Peyer's patch (tissue), 4 donors: ENCODE measurements around the gene HAND2. TPM values are rescaled to one million over a fixed set of nuclear protein-coding genes. Genes with fewer than 3 reads are reported as not detected.

ENCODE experiments used
- DNase-seq, 3 donors: peaks; one replicate each; pipeline ENCODE4 v3.0.0-alpha.2; 2017 to 2019
- H3K27ac ChIP-seq, 4 donors: fragments of 200-600 bp; sonication (generic); one replicate each; pipeline ENCODE4 v1.5.1; 2016 to 2019
- H3K27me3 ChIP-seq, 2 donors: fragments of 200-600 bp; sonication (generic); one replicate each; pipeline ENCODE4 v1.5.1; 2019
- H3K36me3 ChIP-seq, 3 donors: fragments of 200-600 bp; sonication (generic); one replicate each; pipeline ENCODE4 v1.5.1; 2016 to 2019
- H3K4me1 ChIP-seq, 4 donors: fragments of 200-600 bp; sonication (generic); one replicate each; pipeline ENCODE4 v1.5.1; 2016 to 2019
- H3K4me3 ChIP-seq, 4 donors: fragments of 200-600 bp; sonication (generic); 1 replicate in 3 of 4; 2 replicates in 1 of 4; pipeline ENCODE4 v1.5.1; 2016 to 2019; ENCODE audit warnings: mild to moderate bottlenecking in 1 of 4
- H3K9me3 ChIP-seq, 4 donors: fragments of 200-600 bp; sonication (generic); one replicate each; pipeline ENCODE4 v1.5.1; 2016 to 2019; ENCODE audit warnings: mild to moderate bottlenecking in 1 of 4
- POLR2A ChIP-seq, 2 donors: fragments of 450-650 bp; IDR thresholded peaks; one replicate each; pipeline ENCODE4 v1.5.1; 2017; ENCODE audit warnings: antibody characterized with exemption in 2 of 2, mild to moderate bottlenecking in 2 of 2, moderate library complexity in 2 of 2
- total RNA-seq, 4 donors: library from RNA; depleted of rRNA; stranded (reverse); fragments of >200 nt; gene quantifications; one replicate each; pipeline ENCODE4 v1.1.0, GENCODE V29; 2016
- TF ChIP-seq, protein P1 (sequence below), 6 experiments: fragments of 450-650 bp in 4 of 6; fragments of 200-600 bp in 2 of 6; sonication (generic) in 1 of 6; IDR thresholded peaks; one replicate each; pipeline ENCODE4 v1.5.1; 2017 to 2019; ENCODE audit warnings: antibody characterized with exemption in 6 of 6, mild to moderate bottlenecking in 3 of 6, moderate library complexity in 1 of 6

Gene HAND2
- total RNA-seq, 4 donors from 2014 or later: 4.9 to 40.4 (median 9.1) TPM; not detected in 1

DNA sequence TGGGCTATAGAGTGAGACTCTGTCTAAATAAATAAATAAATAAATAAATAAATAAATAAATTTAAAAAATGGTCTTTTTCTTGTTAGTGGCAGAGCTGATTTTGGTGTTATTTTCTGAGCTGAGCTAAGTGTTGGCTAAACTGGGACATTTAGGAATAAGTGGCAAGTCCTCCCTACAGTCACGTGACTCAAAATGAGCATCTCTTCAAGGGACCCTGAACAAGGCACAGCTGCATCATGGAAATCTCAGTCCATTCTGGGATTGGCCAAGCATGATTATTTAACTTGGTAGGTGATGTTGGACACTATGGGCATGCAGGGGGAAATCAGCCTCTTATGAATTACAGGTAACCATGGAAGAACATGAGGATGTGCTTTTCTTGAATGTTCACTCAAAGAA is 42.0 kb downstream of the HAND2 start:
- Histone ChIP-seq H3K4me1 (peaks cover 0 to 10% (median 0%) of the 10 kb centered on the region in 4 donors), H3K27me3 (no peaks in the 10 kb centered on the region), H3K36me3 (no peaks in the 10 kb centered on the region), H3K4me3 (no peak overlapping the region), H3K27ac (no peak overlapping the region), H3K9me3 (no peaks in the 10 kb centered on the region)
- TF ChIP-seq, protein P1, sequence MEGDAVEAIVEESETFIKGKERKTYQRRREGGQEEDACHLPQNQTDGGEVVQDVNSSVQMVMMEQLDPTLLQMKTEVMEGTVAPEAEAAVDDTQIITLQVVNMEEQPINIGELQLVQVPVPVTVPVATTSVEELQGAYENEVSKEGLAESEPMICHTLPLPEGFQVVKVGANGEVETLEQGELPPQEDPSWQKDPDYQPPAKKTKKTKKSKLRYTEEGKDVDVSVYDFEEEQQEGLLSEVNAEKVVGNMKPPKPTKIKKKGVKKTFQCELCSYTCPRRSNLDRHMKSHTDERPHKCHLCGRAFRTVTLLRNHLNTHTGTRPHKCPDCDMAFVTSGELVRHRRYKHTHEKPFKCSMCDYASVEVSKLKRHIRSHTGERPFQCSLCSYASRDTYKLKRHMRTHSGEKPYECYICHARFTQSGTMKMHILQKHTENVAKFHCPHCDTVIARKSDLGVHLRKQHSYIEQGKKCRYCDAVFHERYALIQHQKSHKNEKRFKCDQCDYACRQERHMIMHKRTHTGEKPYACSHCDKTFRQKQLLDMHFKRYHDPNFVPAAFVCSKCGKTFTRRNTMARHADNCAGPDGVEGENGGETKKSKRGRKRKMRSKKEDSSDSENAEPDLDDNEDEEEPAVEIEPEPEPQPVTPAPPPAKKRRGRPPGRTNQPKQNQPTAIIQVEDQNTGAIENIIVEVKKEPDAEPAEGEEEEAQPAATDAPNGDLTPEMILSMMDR (IDR thresholded peaks at IDR 0.05): no peak
- TF ChIP-seq POLR2A (IDR thresholded peaks at IDR 0.05): no peak
- DNase-seq: no peak

DNA sequence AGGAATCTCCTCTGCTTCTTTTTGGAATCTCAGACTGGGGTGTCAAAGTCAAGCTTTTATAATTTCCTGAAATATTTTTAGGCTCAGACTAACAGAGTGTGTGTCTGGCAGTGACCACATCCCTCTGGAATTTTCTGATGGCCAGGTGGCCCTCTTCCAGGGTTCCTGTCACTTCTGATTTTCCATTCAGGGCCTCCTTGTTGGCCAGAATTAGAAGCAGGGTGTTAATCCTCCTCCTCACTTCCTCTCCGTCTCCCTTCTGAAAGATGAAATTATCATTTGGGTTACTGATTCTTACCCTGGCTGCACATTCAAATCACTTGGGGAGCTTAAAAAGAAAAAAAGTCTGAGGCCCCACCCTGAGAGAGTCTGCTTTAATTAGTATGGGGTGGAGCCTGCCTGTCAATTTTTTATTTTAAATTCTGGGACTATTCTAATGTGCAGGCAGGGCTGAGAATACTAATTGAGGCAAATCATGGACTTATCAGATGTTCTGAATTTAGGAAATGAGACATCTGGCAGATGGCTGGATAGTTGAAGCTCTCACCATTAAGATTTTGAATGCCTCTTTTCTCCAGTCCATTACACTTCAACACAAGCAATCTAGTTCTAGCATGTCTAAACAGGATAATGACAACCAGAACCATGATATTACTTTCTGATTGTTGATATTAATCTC is 43.2 kb downstream of the HAND2 start:
- H3K27ac ChIP-seq: no peak overlapping the region
- TF ChIP-seq POLR2A (IDR thresholded peaks at IDR 0.05): no peak
- TF ChIP-seq, protein P1 (IDR thresholded peaks at IDR 0.05): no peak

DNA sequence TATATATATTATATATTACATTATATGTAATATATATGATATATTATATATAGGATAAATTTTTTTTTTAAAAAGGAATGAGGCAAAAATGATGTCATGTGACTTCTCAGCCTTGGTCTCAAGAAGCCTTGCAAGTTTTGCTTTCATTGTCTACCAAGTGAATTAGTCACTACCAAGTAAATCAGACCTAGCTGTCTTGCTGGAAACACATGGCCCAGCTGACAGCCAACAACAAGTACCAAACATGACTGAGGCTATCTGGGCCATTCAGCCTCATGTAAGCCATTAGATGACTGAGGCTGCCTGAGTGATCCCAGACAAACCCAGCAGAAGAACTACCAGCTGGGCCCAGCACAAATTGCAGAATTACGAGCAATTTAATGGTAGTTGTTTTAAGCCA is 44.9 kb downstream of the HAND2 start:
- DNase-seq: no peak
- H3K4me1 ChIP-seq: no peaks in the 10 kb centered on the region
- no peaks in the 10 kb centered on the region for H3K36me3 ChIP-seq
- H3K4me3 ChIP-seq: no peak overlapping the region
- H3K27me3 ChIP-seq: no peaks in the 10 kb centered on the region
- TF ChIP-seq, protein P1 (IDR thresholded peaks at IDR 0.05): no peak
- TF ChIP-seq POLR2A (IDR thresholded peaks at IDR 0.05): no peak
- no peak overlapping the region for H3K27ac ChIP-seq
- H3K9me3 ChIP-seq: no peaks in the 10 kb centered on the region

More for the DNA sequence above, 43.2 kb downstream of the HAND2 start:
- Histone ChIP-seq H3K36me3 (no peaks in the 10 kb centered on the region), H3K4me3 (no peak overlapping the region), H3K9me3 (no peaks in the 10 kb centered on the region), H3K27me3 (no peaks in the 10 kb centered on the region), H3K4me1 (peaks cover 0 to 10% (median 0%) of the 10 kb centered on the region in 4 donors)
- no peak for DNase-seq

DNA sequence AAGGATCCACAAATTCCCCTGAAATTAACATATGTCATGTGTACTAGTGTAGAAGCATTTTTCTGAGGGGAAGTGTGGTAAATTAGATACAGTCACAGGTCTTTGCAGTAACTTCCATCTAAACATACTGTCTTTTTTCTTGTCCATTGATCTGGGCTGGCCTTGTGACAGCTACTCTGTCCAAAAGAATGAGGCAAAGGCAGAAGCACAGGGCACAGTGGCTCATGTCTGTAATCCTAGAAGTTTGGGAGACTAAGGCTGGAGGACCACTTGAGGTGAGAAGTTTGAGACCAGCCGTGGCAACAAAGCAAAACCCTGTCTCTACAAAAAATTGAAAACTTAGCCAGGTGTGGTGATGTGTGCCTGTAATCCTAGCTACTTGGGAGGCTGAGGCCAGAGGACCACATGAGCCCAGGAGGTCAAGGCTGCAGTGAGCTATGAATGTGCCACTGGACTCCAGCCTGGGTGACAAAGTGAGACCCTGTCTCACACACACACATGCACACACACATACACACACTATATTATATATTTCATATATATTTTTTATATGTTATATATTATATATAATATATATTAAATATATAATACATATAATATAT is 47.6 kb downstream of the HAND2 start:
- H3K36me3 ChIP-seq: no peaks in the 10 kb centered on the region
- H3K4me1 ChIP-seq: no peaks in the 10 kb centered on the region
- TF ChIP-seq, protein P1 (IDR thresholded peaks at IDR 0.05): no peak
- TF ChIP-seq POLR2A (IDR thresholded peaks at IDR 0.05): no peak
- H3K9me3 ChIP-seq: no peaks in the 10 kb centered on the region
- DNase-seq: no peak
- no peaks in the 10 kb centered on the region for H3K27me3 ChIP-seq
- no peak overlapping the region for H3K4me3 ChIP-seq
- H3K27ac ChIP-seq: no peak overlapping the region

DNA sequence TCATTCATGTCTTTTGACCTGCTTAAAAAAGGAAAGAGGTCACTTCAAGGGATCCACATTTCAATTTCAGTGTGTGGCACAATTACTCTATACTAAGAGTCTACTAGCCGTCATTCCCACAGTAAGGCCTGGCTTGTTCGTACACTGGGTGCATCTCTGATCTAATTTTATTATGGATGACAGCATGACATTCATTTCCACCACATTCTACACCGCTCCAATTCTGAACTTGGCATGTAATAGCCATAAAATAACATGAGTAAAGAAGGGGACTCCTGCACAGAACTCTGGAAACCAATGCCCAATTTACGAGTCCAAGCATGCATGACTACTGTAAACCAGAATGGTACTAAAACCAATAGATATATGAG is 51.1 kb downstream of the HAND2 start:
- no peaks in the 10 kb centered on the region for H3K4me1 ChIP-seq
- TF ChIP-seq, protein P1 (IDR thresholded peaks at IDR 0.05): no peak
- no peak for TF ChIP-seq POLR2A (IDR thresholded peaks at IDR 0.05)
- no peak for DNase-seq
- H3K9me3 ChIP-seq: no peaks in the 10 kb centered on the region
- no peak overlapping the region for H3K27ac ChIP-seq
- no peak overlapping the region for H3K4me3 ChIP-seq
- no peaks in the 10 kb centered on the region for H3K36me3 ChIP-seq
- H3K27me3 ChIP-seq: no peaks in the 10 kb centered on the region
